ENCODE data around the gene TAS1R3.
"Not testable (repeated sequence)": the region's sequence is repeated elsewhere in the genome, so short reads cannot be mapped to it uniquely, and the experiment has no call there.

TAS1R3 gene

DNA sequence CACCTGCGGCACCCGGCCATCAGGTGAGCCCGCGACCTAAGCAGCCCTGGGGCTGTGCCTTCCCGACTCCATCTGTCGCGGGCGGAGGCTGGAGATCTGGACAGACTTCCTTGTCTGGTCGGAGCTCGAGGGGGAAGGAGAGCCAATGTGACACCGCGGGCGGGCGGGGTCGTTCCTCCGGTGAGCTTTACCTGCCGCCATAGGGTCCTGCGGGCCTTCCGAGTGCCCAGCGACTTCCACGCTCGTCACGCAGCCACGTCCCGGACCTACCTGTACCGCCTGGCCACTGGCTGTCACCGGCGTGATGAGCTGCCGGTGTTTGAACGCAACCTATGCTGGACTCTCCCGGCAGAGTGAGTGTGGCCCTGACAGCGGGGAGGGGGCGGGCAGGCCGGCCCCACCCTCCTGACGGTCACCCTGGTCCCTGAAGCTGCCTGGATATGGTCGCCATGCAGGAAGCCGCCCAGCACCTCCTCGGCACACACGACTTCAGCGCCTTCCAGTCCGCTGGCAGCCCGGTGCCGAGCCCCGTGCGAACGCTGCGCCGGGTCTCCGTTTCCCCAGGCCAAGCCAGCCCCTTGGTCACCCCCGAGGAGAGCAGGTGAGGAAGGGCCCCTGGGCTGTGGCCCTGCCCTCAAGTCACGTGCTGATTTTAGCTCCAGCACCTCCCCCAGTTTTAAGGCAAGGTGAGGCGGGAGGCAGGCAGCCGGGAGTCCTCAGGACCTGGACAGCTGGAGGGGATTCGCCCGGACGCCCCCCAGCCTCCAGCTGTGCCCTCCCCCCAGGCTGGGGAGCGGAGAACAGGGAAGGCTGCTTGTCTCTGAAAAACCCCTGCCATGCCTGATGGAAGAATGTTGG lies 21.6 kb upstream of the TAS1R3 start:
- DNase-seq: no peak

DNA sequence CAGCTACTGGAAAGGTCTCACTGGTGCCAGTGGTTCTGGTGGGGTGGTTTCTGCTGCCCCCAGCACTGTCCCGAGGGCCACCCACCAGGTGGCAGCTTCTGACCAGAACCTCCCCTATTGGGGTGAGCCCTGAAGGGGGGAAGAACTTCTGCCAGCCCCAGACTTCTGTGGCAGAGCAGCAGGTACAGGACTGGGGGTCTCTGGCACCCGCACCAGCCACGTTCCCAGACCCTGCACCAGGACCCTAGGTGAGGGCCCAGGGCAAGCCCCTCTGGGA lies 21.0 kb upstream of the TAS1R3 start:
- no peak for DNase-seq

DNA sequence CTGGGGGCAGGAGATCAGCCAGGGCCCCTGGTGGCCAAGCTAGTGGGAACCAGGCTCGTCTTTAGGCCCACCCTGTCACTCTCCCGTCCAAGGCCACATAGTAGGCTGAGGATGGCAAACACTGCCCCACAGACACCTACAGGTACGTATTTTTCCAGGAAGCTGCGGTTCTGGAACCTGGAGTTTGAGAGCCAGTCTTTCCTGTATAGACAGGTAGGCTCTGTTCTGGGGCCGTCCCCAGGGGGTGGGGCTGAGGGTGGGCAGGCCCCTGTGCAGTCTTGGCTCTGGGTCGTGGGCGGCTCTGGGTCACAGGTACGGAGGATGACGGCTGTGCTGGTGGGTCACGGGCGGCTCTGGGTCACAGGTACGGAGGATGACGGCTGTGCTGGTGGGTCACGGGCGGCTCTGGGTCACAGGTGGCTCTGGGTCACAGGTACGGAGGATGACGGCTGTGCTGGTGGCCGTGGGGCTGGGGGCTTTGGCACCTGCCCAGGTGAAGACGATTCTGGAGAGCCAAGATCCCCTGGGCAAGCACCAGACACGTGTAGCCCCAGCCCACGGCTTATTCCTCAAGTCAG lies 20.5 kb upstream of the TAS1R3 start:
- DNase-seq: no peak

DNA sequence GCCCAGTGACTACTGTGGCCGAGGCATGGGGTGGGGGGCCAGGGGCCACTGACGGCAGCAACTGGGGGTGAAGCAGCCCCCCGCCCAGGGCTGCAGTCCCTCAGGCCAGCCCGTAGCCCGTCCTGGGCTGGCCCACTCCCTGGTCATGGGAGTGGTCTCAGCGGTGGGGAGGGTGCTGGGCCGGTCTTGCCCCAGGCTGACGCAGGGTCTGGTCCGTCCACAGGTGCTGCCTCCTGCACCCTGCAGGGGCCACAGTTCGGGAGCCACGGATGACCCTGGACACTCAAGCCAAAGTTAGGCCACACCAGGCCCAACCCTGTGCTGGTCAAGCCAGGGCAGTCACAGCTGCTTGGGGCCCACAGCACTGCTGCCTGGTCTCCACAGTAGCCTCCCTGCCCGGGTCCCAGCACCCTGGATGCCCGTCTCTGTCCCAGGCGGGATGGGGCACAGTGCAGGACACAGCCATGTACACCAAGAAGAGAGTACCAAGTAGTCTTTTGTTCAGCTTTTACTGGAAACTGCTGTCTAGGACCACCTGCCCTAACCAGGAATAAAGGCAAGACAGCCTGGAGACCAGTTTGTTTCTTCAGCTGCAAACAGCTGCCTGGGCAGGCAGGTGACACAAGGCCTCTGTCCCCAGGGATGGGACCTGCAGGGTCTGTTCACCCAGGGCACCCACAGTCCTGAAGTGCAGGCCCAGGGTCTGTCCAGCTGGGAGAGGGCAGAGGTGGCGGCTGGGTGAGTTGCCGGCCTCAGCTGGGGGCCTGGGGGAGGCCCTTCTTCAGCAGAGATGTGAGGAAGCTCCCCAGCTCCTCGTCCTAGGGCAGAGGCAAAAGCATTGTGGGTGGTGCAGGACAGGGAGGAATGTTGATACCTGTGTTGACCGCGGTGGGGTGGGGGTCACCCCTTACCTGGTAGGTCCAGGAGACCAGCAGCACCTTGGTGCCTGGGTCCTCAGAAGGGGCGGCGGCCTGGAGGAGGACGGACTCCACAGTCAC lies 19.7 kb upstream of the TAS1R3 start:
- no peak for DNase-seq

GRCh38 chr1:1312450-1313314 lies 18.4 kb upstream of the TAS1R3 start:
- no peak for DNase-seq

- no peak for DNase-seq
Measured at GRCh38 chr1:1313500-1314236, 17.4 kb upstream of the TAS1R3 start.

GRCh38 chr1:1314237-1314586 lies 16.9 kb upstream of the TAS1R3 start:
- no peak for DNase-seq

DNA sequence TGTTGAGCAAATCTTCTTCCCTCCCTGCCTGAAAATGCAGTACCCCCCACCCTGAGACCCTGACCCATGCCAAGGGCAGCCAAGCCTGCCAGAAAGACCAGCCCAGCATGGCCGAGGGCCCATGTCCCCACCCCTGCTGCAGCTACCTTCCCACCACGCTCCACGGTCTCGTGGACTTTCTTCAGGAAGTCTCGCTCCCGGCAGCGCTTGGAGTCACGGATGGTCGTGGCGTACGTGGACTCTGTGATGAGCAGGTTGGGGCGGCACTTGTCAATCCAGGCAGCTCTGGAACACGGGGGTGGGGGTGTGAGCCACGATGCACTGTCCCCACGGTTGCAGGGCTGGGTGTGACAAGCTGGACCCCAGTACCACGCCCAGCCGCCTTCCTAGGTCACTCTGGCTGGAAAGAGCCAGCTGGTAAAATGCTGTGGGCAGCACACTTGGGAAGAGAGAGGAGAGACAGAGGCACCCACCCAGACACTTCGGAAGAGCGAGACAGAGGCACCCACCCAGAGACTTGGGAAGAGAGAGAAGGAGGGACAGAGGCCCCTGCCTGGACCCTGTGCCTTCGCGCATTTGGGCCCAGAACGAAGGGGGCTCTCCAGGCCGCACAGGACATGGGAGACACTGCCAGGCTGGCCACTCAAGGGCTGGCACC lies 16.3 kb upstream of the TAS1R3 start:
- no peak for DNase-seq

DNA sequence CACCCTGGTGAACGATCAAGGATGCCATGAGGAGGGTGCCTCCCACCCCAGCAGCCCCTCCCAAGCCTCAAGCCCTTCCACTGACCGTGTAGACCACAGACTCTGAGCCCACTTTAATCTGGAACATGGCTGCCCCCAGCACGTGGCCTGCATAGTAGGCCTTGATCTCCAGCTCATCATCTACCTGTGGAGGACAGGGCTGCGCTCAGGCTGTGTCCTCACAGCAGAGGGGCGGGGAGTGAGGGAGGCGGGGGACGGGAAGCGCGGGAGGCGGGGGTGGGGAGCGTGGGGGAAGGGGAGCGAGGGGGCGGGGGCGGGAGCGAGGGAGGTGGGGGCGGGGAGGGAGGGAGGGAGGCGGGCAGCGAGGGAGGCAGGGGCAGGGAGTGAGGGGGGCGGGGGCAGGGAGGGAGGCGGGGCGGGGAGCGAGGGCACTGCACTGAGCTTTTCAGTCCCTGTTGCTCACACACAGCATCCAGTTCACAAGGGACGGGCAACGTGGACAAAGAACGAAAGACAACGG lies 15.6 kb upstream of the TAS1R3 start:
- DNase-seq: no peak

- not testable (repeated sequence) for DNase-seq
Measured at GRCh38 chr1:1316199-1316598, 14.9 kb upstream of the TAS1R3 start.

DNA sequence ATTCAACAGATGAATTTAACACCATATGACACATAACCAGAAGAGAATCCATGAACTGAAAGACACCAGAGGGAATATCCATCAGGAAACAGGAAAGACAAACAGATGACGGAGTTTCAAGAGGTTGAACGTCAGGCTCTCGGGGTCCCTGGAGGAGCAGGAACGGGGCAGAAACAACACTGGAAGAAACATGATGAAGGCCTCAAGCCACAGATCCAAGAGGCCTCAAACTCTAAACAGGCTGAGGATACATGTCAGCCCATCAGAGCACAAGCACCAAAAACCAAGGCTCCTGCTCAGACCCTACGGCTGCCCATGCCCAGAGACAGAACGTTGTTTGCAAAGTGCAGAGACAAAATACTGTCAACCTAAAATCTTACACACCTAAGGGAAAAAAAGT lies 13.7 kb upstream of the TAS1R3 start:
- no peak for DNase-seq

- no peak for DNase-seq
Measured at GRCh38 chr1:1318131-1318652, 12.9 kb upstream of the TAS1R3 start.

- DNase-seq: no peak
Measured at GRCh38 chr1:1318777-1319645, 12.1 kb upstream of the TAS1R3 start.

- DNase-seq: no peak
Measured at GRCh38 chr1:1319646-1319941, 11.5 kb upstream of the TAS1R3 start.

DNA sequence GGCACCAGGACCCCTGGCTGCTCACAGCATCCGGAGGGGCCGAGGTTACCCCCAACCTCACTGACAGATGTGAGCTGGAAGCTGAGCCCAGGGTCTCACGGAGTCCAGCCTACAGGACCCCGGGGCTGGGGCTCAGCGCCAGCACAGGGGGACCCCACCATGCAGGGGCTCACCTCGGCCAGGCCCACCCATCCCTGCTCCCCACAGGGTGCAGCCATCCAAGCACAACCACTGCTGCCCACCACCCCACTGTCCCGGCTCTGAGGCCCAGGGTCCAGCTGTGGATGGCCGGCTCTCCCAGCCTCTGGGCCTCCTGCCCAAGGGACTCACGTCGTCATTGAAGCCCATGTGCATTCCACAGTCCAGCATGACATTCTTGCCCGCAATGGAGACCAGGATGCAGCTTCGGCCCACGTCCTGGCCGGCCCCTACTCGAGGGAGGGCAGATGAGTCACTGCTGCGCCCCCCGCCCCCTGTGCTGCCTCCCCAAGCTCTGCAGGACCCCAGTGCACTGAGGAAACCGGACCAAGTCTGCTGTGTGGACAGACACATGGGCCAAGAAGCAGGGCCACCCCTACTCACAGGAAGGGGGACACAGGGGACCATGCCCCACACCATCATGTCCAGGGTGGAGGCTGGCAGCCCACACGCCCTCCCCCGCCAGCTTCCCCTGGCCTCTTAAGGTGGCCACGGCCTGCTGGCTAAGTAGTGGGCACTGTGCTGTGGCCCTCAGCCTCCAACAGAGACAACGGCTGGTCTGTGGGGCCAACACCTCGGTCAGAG lies 10.2 kb upstream of the TAS1R3 start:
- DNase-seq: no peak

DNA sequence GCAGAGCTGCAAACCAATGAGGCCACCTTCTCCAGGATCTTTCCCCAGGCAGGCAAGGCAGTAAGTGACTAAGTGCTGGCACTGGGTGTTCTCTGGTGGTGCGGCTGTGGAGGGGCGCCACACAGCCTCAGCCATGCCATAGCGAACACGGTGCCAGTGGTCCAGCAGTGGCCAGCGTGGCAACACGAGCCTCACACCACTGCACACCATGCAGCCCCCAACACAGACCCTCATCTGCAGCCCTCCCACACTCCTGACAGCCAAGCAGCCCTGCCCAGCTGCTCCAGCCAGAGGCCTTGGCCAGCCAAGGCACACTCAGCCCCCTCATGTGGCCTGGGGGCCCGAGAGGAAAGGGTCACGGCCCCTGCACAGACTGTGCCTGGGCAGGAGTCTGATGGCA lies 9.6 kb upstream of the TAS1R3 start:
- DNase-seq: no peak

- no peak for DNase-seq
Measured at GRCh38 chr1:1322418-1322817, 8.7 kb upstream of the TAS1R3 start.

DNA sequence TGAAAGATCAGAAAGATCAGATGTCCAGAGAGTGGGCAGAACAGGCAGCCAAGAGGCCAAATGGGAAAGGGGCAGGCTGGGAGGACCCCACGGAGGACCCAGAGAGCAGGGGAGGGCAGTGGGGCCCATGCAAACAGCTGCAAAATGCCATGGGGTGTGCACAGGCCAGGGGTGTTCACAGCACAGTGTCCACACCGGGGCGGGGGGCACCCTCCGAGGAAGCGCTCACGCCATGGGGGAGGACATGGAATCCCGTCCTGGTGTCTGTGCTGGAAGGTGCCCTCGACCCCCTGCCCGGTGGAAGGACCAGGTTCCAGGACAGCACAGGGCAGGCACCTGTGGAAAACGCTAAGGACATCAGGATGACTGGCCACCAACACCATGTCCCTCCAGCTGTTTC lies 8.1 kb upstream of the TAS1R3 start:
- DNase-seq: no peak

GRCh38 chr1:1324084-1324523 lies 7.0 kb upstream of the TAS1R3 start:
- DNase-seq: no peak

All from NCI-H146 (cell line).